LoVo (cell line): Measurements from ENCODE around the gene HS6ST3.

ENCODE experiments used
- DNase-seq: peaks from one replicate; pipeline ENCODE4 v3.0.0-alpha.2; 2016; ENCODE audit warnings: low spot score

HS6ST3 gene

DNA sequence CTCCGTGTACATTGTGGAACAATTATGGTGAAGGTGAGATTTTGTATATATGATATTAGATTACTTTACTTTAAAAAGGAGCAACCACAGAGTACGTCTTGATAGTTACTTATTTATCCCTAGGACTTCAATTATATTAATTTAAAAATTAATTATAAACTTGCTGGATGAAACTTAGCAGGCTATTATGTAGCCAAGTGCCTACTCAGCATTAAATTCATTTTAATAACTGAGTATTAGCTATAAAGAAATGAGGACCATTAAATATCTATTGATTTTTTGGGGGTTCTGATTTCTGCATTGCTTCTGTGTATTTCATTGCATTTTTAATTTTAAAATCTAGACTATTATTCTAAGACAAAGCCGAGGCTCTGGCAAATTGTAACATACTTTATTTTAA, 109.4 kb downstream of the HS6ST3 start:
- no peak for DNase-seq

DNA sequence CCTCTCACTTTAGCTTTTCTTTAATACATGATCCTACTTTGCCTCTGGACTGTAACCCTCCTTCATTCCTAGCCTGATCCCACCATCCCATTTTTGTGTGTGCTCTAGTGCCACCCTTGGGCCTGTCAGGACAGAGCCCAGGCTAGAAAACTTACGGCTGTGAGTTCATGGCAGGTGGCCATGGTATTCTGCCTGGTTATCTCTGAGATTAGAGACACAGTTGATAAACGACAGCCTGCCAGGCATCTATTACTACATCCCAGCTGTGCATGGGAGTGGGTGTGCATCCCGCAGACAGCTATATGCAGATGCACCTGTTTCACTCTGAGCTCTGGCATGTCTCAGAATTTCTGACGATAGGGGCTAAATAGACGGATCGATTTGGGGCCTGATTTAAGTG, 110.9 kb downstream of the HS6ST3 start:
- no peak for DNase-seq

DNA sequence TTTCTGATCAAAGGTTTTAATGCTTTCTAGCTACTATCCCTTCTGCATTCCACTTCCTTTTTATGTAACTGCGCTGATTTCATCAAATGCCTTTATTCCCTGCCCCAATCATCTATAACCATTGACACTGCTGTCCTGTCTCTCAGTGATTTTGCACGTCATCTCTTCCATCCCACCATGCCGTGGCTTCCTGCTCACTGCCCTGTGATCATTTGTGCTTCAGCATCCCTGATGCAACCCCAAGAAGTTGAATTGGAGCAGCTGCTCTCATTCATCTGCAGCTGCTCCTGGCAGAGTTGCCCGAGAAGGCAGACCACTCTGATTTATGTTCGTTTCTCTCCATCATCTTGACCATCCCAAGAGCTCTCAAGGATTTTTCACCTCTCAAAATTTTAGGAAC, 112.4 kb downstream of the HS6ST3 start:
- DNase-seq = no peak

DNA sequence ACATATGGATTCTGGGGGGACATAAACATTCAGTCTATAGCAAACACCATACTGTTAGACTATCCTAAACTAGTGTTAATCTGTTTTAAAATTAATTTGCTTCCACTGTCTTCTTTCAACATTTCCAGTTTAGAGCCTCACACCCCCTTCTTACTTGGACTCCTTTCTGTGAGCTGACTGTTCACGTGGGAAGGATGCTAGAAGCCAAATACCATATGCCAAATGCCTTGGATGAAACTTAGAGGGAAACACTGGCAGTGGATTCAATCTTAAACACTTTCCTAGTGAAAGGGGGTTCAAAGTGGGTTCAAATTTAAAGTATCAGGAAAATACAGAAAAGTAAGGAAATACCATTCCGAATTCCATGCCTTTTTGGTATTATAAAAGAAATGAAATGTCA, 113.6 kb downstream of the HS6ST3 start:
- DNase-seq = no peak

DNA sequence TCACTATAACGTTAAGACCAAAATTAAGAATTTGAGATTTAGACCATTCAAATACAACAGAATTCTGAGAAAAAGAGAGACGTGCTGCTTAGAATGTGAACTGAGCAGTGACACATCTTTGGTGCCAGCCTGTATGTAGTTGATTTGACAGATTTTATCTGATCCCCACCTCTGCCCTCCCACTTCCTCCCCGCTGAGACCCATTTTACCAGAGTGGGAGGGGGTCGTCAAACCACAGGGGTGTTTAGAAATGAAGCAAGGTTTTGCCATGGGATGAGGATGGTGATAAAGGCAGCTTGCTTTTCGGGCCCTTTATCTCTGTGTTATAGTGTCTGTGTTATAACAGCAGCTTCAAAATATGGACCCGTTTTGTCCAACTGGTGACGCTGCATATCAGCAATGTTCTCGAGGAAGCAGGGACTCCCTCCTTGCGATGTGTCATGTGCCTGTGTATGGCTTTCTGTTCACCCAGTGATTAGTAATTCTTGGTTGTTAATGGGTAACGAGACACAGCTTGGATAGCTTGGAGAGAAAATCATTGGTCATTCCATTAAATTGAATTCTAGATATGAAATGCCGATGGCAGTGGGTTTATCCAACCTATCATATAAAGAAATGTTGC, 125.0 kb downstream of the HS6ST3 start:
- DNase-seq = no peak

DNA sequence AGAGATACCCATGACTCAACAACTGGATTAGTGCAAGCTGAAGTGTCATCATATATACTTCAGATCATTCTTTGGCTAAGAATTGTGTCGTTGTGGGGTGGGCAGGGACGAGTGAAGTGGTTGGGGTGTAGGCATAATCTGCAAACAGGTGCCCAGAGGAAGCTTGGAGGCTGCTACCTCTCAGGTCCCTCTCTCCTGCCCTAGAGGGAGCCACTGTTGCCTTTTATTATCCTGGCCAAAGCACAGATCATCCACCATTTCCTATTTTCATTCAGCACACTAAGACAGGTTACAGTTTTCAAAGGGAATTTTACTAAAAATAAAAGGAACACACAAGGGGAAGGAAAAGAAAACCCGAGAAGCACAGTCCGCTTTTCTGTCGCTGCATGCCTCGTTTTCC, 126.6 kb downstream of the HS6ST3 start:
- DNase-seq = no peak

DNA sequence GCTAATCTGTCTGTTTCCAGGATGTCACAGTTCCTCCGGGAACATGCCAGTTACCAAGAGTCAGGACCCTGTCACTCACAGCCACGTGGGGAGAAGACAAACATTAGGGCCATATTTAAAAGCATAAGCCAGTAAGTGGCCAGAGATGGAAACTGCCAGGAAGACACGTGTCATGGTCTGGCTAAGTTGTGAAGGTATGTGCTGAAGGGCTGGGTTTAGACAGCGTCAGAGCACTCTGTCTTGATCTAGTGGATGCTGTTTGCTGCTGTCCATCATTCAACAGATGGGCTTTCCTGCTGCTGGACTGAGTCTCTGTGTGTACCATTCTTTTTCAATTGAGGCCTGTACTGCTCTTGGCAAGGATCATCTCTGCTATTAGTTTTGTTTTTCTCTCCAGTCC, 128.6 kb downstream of the HS6ST3 start:
- no peak for DNase-seq

DNA sequence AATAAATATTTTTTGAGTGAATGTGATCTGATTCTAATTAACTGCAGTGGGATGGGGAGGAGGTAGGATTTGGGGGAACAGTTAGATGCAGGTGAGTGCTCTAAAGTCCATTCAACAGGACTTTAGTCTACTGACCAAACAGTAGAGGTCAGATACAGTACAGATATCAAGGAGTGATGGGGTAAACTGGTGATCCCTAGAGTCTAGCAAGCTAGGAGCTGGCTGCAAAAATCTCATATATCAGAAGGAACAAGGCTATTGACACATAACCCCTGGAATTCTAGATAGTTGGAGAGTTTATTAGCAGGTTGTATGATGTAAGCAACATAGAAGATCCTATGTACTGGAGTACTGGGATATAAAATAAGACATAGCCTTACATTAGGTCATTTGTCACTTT, 131.6 kb downstream of the HS6ST3 start:
- DNase-seq = no peak

DNA sequence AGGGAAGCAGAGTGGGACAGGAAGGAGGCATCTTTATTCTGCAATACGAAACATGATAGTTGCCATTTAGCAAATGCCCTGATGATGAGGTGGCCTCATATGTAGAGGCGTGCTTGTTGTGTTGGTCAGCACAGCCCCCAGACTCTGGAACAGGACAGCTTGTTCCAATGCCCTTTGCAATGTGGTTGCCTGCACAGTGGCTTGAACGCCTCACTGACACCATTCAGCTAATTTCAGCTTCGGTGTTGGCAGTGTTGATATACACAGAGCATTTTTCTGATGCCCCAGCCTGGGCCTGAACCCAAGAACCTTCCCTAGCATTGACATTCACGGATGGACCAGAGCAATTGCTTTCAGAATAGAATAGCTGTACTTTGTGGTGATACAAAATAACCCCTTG, 133.3 kb downstream of the HS6ST3 start:
- no peak for DNase-seq

DNA sequence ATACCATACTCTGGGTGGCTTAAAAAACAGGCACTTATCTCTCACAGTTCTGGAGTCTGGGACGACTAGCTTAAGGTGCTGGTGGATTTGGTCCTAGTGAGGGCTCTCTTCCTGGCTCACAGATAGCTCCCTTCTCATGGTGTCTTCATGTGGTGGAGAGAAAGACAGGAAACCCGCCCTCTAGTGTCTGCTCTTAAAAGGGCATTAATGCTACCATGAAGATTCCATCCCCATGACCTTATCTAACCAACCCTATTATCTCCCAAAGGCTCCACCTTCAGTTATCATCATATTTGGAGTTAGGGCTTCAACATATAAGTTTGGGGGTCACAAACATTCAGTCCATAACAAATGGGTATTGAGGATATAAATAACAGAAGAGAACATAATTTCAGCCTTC, 139.4 kb downstream of the HS6ST3 start:
- no peak for DNase-seq

DNA sequence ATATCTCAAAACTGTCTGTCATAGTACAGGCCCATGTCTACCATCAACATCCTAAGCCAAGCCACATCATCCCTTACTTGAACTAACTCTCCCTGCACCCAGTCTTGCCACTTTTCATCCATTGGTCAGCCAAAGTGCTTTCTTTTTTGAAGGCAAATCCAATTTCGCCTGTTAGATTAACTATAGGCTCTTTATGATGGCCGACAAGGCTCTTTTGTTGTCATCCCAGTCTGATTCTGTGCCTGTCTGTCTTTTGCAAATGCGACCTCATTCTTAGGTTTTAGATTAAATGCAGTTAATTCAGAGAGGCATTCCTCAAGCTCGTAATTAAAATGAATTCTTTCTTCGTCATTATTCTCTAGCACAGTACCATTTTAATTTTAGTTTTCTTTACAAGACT, 148.3 kb downstream of the HS6ST3 start:
- no peak for DNase-seq

DNA sequence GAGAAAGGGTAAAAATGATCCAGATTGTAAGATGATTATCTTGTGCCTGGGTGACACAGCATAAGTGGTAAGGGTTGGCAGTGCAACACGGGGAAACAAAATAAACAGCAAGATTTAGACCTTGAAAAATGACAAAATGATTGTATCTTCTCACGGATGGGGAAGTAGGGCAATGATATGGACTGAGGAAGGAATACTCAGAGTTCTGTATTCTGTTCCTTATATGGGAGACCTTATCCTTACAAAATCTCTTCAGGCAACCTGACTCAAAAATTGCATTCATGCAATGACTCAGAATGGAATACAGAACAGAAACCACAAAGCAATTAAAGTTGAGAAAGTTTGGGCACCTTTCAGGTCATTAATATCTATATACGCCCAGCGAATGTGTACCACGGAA, 149.0 kb downstream of the HS6ST3 start:
- DNase-seq = no peak

DNA sequence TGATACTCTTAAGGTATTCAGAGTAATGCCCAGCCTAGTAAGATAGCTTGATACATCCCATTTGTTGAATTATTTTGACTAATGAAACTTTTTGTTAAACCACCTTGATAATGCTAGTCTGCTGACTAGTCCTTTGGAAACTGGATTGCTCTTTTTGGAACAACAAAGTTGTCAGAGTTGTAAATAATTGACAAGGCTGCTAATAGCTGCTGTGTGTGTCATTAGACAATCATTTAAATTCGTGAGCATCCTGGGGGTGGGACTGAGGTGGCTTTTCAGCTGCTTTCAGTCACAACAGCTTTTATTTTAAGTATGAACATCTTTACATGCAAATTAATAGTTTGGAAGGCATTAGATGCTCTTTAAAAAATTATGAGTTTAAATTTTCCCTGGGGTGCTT, 153.5 kb downstream of the HS6ST3 start:
- no peak for DNase-seq

DNA sequence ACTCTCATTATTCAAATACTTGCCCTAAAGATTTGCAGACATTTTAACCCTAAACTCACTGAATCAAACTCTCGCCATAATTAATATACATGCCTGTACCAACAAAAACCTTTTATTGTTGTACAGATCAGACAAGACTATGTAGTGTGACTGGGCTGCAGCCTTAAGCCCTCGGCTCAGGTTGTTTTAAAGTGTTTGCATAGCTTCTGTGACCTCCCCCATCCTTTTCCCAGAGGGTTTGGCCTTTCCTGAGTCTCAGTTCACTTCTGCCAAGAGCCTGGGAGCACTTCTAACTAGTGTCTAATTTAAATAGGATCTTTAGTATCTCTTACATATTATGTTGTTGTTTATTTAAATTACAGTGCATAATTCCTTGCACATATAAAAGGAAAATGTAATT, 158.2 kb downstream of the HS6ST3 start:
- no peak for DNase-seq

DNA sequence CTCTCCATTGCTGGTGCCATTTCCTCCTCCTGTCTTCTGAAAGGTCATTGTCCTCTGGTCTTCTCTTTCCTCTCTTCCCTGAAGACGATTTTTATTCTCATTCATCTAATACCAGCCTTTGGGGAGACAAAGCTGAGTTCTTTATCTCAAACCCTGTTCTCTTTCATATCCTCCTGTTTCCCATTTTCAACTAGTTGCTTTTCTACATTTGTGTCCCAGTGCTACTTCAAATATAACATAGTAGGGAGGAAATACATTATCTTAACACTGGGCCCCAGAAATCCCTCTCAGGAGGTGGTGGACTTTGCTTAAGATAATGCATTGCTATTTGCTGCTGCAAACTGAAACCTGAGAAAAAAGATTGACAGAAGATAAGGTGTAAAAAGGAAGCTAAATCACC, 159.1 kb downstream of the HS6ST3 start:
- DNase-seq = no peak

DNA sequence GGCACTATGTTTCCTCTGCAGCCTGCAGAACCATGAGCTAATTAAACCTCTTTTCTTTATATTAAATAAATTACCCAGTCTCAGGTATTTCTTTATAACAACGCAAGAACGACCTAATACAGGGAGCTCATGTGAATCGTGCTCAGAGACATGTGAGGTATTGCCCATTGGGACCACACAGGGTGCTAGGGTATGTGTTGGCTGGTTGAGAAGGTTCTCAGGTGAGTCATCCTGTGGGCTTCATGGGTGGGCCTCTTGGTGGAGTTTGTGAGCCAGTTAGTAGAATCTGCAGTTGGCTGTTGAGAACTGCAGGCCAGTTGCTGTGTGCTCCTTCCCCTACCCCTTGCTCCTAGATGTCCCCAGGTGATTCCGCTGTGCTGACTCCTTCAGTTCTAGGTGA, 163.0 kb downstream of the HS6ST3 start:
- DNase-seq = no peak

DNA sequence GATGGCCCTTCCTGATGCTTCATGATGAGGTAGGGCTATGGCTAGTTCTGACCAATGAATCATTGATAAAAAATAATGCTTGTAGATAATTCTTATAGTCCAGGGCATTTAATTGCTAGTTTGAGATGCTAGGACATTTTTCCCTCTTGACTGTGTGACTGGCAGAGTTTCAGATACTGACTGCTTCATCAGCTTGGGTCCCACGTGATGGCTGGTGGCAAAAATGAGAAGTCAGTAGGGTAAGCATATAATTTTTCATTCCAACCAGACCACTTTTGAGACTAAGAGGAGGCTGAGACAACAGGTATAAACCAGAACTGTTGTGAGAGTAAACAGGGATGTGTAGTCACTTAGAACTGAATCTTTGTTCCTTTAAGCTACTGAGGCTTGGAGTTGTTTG, 183.3 kb downstream of the HS6ST3 start:
- no peak for DNase-seq

DNA sequence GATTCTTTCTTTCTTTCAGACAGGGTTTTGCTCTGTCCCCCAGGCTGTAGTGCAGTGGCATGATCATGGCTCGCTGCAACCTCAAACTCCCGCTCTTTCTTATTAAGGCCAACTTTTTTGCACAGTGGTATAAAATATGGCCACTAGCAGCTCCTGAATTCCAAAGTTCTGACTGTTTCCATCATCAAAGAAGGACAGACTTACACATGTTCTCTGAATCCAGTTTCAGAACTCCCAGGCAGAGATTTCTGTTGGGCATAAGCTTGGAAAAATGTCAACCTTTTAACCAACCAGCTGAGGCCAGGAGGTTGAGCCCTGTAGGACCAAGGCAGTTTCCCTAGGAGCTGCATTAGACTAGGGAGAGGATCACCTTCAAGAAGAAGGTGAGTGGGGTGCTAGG, 184.1 kb downstream of the HS6ST3 start:
- DNase-seq = no peak

DNA sequence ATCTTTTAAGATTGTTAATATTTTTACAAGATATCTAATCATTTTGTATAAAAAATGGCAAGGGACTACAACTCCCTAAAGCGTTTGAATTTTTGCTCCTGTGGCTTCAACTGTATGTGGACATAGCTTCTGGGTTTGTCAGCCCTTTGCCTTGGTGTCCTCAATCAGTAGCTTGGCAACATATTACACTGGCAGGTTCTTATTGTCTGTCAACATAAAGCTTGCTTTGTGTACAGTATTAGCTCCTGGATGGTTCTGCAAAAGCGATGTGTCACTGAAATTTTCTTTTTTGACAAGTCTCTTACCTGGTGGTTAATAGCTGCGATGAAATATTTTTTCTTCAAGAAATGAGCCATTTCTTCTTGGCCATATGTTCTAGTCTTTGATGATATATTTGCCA, 190.0 kb downstream of the HS6ST3 start:
- no peak for DNase-seq

DNA sequence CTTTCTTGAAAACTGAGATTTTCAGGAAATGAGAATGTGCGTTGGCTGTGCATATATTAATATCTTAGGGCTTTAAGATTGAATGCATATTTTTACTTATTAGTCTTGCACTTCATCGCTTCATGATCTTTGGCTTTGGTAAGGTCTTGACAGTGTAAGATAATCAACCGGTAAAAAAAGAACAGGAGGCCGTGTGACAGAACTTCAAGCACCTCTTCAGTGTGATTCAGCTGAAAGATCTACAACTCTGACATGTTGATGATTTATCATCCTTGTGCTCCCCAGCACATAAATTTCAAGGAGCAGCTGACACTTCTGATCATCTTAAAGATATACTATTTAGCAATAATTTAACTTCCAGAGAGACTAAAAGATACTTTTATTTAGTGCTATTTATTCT, 195.1 kb downstream of the HS6ST3 start:
- DNase-seq = no peak

DNA sequence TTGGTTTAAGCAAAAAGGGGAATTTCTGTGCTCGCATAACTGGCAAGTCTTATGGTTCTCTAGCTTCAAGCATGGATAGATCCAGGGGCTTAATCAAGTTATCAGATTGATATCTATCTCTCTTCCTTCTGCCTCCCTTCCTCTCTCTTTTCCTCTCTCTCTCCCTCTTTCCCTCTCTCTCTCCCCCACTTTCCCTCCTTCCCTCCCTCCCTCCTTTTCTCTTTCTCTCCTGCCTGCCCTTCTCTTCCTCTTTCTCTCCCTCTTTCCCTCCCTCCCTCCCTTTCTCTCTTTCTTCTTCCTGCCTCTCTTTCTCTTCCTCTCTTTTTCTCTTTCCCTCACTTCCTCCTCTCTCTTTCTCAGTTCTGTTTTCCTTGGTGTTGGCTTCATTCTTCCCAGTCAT, 195.8 kb downstream of the HS6ST3 start:
- DNase-seq = no peak

DNA sequence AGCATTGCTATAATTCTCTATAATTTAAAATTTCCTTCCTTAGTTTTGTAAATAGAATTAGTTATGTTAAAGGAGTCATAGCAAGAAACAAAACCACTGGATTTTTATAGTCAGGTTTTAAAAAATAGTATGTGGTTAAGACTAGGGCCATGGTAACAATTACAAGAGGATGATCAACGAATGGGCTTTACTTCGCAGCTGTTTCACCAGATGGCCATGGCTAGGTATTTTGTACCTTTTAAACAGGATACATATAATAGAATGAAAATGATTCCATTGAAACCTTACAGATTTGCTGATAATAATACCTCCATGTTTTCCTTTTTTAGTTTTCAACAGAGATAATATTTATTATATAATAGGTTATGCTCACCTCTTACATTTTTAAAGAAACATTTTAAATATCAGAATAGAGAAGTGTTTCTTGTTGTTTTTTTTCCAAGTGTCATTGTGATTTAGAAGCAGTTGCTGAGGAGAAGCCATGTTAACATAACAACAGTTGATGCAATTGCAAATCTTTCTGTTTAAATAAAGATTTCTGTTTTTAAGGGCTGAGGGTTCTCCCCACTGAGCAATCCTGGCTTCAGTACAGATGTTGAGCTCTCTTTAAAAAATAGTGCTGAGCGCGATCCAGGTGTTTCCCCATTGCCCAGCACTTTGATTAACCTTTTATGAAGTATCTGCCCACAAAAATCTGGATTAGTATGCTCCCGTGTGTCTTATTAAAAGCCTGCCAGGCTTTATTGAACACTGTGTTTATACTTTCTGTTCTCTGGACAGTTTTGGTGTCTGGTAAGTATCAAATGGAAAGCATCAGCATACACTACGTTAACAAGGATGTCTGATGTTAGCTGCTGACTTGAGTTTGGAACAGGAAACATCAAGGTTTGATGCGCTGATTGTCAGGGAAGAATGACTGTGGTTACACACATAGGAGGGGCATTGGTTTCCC, 205.3 kb downstream of the HS6ST3 start:
- DNase-seq = no peak

DNA sequence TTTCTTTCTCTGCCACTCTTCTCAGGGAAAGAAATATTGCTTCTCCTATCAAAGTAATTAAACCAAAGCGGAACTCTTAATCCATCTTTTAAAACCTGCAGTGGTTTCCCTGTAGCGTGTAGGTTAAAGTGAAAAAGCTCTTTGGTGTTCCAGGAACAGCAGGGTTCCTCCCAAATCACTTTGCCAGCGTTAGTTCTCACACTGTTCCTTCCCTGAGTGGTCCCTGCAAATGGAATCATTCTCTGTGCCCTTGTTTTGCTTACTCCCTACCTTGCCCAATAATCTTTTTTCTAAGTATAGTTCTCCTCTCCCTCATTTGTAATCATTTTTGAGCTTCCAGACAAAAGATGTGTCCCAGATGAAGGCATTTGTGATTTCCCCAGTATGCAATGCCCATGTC, 207.5 kb downstream of the HS6ST3 start:
- DNase-seq = no peak

DNA sequence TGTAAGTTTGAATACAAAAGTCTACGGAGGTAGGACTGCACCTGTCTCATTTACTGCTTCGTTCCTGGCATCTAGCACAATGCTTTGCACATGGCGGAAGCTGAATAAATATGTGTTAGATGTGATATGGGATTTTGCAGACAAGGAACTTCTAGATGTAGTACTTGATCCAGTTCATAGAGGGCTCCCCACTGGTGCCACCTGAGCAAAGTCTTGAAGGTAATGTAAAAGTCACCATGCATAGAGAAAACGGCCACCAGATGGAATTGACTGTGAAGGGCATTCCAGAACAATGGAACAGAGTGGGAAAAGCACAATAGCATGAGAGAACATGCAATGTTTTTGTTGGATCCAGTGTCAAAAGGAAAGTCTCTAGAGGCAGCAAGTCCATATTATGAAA, 209.3 kb downstream of the HS6ST3 start:
- no peak for DNase-seq
